HG03280 (cell line): ENCODE measurements around the gene FAM107A.
A peak's percentile ranks its signal among the peaks of the same experiment; 100 is the strongest.

Source experiments
- ATAC-seq: cut with Tn5 transposase; IDR thresholded peaks from one replicate; pipeline ENCODE4 v1.9.1; 2021; ENCODE audit warnings: mild to moderate bottlenecking, moderate library complexity; ENCODE audit not compliant: unreplicated experiment

FAM107A gene

DNA sequence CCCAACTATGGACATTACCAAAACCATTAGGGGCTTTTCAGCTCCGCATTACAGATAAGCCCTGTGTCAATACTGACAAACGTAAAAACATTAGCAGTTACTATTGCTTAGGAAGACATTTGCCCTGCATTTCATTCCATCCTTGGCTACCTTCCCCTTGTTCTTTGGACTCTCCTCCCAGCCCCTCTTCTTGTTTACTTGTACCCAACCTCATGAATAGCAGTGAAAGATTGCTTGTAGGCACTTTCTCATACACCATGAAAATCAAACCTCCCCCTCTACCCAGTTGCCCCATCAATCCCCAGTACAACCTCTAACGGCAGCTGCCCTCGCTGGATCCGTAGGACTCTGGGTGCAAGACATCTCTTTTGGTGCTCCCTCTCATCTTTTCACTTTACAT lies 16.9 kb upstream of the FAM107A start:
- no peak for ATAC-seq

DNA sequence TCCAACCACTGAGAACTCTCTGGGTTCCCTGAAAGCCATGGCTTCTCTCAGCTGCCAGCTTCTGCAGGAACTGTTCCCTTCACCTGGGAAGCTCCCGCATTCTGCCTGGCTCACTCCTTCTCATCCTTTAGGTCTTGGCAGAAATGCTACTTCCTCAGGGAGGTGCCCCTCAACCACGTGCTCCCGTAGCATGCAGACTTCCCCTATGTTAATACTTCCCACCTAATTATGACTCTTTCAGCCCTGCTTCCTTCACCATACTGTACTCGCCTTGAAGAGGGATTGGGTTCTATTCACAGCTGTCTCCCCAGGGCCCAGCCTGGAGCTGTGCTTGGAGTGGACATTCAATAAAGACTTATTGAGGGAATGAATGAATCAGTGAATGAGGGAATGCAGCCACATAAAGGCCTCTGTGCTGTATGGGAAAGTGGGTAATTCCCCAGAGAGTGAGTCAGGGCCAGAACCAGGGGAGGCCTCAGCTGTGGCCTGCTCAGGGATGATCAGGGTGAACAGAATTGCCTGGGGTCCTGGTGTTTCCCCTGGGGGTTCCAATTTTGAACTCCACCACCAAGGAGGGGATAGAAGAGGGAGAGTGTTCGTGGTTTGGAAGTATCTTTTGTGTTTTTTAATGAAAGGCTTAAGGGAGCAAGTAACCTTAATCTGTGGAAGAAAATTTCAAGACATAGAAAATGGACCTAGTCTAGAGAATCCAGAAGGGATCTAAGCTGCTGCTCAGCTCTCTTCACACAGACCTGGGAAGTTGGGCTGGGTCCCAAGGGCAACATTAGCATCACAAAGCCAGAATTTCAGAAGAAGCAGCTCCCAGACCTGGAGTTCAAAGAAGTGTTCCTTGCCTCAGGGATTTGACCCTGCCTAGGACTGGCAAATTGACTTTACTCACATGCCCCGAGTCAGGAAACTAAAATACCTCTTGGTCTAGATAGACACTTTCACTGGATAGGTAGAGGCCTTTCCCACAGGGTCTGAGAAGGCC lies 14.6 kb upstream of the FAM107A start:
- ATAC-seq = no peak

DNA sequence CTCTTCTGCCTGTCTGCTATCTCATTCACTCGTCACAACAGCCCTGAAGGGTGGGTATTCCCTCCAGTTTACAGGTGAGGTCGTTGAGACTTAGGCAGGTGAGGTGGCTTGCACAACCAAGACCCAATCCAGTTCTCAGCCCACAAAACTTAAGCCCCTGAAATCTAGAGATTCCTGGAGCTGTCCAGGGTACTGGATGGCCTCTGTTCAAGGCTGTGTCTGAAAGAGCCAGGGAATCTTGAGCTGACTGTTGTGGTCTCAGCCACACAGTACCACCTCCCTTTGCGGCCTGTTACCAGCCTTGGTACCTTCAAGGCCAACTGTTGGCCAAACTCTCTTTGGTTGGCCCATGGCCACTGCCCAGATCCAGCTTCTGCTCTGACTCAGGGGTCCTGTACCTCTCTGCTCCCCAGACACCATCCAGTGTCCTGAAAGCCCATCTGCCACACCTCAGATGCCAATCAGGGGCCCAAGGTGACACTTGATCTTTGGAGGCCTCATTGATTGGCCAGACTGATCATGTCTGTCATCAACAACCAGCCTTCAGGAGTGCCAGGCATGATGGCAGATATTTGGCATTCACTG lies 10.9 kb upstream of the FAM107A start:
- no peak for ATAC-seq

DNA sequence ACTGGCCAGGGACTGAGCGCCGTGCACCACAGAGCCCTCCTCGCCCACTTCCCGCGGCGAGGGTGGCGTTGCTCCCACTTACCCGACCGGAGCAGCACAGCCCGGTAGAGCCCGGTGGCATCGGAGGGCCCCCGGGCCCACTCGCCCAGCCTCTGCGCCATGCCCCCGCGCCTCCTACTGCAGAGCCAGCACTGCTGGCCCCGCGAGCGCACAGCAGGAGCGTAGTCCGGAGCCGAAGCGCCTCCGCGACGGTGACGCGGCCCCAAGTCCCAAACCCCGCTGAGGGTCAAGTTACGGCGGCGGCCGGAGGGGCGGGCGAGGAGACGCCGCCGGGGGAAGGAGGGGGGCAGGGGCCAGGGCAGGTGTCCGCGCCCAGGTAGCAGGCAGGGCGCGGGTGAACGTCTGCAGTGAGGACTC lies 9.6 kb upstream of the FAM107A start:
- ATAC-seq = no peak

DNA sequence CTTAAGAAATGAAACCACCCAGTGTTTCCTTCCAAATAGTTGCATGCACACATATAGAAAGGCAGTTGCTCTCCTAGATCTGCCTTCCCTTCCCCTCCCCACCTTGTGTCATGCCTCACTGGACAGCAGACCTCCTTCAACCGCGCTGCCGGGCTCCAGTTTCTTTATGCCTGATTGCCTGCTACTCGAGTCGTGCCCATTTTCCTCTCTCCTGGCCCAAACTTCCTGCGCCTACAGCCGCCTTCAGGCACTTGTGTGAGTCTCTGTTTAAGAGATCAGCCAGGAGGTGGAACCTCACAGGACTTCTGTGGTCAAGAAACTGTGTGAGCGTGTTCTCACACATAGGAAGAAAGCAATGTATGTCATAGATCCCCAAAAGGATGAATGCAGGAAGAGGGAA lies 8.8 kb upstream of the FAM107A start:
- no peak for ATAC-seq

DNA sequence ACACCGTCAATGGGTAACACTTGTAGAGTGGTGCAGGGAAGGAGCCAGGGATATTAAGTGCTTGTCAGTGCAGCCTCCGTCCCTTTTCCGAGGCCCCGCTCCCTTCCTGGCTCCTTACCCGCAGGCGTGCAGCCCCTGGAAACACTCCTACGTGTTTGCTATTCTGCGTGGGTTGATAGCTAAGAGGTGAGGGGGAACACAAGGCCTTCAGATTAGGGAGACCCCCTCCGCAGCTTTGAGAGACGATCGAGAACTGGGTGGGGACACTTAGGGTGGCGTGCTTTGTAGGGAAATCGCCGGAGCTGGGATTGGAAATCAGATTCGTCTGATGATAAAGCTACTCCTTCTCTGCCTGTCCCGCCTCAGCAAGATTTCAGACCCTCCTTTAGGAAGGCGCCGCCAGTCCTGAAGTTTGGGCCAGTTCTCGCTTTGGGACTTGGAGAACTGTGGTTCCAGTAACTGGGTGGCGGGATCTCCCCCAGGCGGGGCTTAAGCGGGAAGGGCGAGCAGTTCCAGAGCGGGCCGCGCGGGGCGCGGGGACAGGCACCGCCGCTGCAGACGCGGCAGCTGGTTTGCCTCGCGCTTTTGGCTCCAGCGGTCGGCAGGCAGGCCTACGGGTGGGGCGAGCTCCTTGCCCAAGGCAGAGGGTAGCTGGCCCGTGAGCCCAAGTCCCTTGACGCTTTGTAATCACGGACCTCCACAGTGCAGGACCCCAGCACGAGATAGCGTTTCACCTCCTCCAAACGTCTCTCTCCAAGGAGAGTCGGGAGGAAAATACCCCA lies 8.0 kb upstream of the FAM107A start:
- peak; percentile 92 for ATAC-seq

DNA sequence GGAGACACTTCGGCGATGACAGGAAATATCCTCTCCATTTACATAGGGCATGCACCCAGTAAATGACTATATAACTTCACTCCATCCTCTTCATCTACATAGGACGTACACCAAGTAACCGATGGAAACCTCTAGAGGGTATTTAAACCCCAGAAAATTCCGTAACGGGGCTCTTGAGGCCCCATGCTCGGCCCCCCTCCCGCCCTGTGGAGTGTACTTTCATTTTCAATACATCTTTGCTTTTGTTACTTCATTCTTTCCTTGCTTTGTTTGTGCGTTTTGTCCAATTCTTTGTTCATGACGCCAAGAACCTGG lies 7.5 kb upstream of the FAM107A start:
- ATAC-seq = no peak

DNA sequence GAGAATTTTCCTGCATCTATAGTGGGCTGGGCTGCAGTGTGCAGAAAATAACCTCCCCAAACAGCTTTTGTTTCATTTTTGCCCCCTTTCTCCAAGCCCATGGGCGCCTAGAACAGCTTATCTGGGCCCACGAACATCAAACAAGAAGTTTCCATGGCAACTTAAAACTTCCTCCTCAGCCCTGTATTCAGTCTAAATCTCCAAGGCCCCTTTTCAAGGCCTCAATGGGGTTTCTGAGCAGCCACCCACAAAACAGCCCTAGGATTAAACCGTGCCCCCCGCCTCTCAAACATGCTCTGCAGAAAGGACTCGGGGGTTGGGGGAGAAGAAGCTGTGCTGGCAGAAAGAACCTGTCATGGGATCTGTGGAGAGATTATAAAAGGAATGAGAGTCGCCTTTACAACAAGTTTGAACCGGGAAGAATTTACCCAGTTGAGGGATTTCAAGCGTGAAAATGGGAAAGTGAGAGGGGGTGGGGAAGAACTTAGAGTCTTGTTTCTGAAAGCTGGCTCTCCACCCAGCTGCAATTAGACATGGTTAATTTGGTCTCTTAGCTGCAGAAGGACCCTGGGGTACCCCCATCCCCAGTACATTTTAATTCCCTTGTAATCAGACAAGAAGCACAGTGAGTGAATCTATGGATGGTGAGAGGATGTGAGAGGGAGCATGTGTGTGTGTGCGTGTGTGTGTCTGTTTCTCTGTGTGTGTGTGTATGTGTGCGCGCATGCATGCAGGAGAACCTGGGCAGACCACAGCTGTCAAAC lies 4.3 kb upstream of the FAM107A start:
- no peak for ATAC-seq

DNA sequence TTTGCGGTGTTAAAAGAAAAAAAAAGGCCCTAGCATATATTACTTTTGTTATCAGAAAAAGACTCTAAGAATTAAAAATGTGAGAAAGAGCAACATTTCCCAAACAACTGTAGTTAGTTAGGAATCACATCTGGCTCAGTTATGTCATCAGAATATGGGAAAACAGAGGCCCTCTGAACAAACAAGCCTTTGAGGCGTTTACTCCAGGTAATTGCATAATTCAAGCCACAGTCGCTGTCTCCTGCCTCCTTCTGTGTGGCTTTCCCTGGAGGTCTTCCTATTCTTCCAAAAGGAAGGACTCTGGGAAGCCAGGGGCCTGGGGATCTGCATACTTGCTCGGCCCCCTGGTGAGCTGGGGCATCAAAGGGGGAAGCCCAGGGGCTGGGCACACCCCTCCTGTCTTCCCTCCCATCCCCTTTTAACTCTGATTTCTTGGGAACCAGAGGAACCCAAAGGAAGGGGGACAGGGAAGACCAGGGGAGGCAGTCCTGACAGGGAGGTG lies 3.7 kb upstream of the FAM107A start:
- ATAC-seq = no peak

DNA sequence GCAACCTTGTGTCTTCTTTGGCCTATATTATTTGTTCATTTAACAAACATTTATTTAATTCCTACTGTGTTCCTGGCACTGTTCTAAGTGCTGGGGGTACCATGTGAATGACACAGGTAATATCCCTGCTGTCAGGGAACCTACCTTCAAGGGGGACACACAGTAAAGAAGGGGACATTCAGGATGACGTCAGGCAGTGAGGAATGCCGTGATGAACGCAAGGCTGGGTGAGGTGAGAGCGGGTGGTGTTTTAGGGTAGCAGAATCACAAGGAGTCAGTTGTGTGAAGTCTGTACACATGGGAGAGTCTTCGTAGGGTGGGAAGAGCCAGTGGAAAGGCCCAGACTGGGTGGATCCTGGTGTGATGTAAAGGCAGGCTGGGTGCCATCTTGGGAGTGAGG lies 1.7 kb upstream of the FAM107A start:
- no peak for ATAC-seq

DNA sequence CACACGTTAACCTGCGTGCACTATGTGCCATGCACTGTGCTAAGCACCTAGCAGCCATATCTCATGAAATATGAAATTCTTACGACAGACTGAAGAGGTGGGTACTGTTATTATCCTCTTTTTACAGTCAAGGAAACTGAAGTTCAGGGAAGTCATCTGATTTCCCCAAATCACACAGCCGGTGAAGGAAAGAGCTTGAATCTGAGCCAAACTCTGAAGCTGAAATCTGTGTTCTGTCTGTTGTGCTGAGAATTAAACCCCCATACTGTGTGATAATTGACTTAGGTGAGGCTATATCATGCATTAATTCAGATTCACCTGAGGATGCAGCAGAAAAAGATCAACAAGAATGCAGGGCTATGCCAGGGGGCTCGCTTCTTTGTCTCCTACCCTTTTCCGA lies 475 bp downstream of the FAM107A start:
- no peak for ATAC-seq

DNA sequence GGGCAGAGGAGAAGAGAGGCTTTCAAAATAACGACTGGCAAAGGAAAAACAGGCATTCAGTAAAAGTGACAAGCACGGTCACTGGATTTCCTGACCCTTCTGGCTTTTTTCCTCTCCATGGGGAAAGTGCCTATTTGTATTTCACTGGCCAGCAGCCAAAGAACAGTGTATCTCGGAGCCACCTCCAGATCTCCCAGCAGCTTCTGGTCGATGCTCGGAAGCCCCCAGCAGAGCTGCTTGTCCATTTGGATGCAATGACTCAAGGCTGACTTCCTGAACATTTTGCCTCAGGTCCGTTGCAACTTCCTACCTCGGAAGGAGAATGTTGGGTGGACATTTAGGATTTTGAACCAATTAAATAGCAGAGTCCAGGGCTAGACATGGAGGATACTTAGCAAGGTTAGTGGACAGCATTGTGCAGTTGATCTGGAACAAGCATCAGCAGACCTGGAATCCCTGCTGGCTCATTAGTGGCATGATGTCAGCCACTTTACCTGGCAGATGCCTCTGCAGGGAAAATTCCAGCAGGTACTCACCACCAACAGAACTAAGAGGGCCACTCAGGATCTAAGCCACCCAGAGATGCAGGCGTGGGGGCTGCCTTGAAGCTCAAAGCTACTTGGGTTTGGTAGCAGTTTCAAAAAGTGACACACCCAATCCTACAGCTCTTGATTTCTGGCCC lies 1.1 kb downstream of the FAM107A start:
- ATAC-seq = no peak

DNA sequence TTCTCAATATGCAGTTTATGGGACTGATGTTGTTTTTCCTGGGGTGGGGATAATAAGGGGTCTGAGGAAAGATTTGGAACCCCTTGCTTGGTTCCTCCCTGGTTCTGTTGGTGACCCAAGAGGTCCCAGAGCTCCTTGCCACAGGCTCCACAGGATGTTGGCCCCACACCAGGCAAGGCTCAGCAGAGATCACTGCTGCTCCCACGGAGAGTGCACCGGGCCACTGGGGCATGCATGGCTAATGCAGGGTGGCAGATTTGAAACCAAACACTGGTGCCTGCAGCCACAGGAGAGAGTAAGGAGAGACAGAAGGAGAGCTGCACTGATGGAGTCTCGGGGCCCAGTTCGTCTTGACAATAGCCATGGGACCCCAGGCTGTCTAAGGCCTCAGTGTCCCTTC lies 2.5 kb downstream of the FAM107A start:
- ATAC-seq = no peak

DNA sequence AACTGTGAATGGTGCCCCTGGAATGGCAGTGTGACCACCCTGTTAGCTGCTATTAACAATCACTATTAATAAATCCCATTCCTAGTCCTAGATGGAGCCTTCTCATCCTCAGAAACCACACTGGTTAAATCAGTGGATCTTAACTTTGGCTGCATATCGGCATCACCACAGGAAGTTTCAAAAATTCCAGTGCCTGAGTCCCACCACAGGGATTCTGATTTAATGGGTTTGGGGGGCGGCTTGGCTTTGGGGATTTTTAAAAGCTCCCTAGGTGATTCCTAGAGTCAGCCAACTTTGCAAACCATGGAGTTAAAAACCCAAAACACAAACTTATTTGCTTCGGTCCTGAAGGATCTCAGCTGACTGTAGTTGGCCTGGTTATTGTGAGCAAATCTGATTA lies 3.1 kb downstream of the FAM107A start:
- ATAC-seq = no peak

DNA sequence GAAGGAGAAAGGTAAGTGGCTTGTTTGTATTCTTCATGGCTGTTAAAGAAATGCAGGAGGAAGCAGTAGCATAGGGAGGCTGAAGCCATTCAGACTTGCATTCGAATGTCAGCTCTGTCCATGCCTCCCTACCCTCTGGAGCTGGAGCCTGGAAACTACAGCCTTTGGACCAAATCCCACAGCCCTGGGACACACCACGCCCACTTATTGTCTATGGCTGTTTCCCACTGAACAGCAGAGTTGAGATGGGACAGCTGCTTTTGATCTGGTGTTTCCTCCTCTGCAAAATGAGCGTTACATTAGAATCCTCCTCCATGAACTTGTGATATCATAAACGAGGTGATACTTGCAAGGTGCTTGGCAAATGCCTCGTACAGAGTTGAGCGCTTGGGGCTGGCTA lies 3.6 kb downstream of the FAM107A start:
- ATAC-seq = no peak

DNA sequence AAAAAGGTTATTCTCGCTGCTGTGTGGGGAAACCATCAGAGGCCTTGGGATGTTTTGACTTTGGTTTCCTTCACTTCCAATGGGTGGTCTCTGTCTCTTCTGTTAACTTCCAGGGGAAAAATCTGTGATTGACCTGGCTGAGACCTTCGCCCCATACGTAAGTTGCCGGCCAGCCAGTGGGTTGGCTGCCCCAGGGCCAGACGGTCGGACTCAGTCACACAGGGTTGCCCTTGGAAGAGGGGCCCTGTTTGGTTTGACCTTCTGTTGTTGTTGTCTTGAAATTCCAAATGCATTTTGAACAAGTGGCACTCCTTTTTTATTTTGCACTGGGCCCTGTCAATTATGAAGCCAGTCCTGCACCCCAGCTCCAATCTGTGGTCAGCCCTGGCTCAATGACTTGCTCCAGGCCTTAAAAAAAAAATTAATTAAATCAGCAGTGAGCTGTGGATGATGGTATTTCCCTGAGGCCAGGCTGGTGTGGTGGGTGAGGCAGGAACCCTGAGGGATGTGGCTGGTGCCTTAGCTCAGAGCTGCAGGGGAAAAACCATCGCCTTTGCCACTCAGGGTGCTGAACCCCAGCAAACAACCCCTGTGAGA lies 4.5 kb downstream of the FAM107A start:
- ATAC-seq = no peak

DNA sequence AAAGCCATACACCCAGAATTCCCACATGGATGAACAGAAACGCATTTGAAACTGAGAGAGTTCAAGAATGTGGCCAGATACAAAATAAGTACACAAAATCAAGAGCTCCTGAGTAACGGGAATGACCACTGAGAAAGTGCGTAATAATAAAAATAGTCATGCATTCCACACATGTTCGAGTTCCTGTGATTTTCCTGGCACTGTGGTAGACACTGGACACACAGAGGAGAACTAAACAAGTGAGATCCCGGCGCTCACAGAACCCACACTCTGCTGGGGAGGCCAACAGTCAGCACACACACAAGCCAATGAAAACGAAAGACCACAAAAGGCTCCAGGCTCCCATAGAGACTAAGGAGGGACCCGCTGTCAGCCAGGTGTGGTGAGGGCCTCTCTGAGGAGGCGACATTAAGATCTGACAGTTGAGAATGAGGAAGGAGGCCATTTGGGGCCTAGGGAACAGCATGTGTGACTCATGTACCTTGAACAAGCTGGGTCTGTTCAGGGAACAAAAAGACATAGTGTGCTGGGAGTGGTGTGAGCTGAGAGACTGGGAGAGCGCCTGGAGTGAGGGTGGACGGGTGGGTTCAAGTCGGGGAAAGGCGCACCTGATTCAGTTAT lies 5.1 kb downstream of the FAM107A start:
- no peak for ATAC-seq

DNA sequence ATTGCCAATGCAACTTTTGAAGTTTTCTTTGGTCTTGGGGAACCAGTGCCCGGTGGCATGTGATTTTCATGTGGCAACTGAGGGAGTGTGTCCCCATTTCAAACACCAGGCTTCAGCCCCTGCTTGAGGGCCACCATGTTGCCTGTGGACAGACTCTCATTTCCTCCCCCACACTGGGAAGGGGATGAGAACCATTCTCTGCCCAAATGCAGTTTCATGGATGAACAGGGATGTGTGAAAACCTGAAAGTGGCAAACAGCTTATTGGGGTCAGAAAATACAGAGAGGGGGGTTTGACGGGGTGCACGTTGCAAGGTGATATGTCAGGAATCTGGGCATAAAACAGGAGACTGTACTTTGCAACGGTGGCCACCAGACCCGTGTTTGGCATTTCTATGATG lies 6.3 kb downstream of the FAM107A start:
- no peak for ATAC-seq

DNA sequence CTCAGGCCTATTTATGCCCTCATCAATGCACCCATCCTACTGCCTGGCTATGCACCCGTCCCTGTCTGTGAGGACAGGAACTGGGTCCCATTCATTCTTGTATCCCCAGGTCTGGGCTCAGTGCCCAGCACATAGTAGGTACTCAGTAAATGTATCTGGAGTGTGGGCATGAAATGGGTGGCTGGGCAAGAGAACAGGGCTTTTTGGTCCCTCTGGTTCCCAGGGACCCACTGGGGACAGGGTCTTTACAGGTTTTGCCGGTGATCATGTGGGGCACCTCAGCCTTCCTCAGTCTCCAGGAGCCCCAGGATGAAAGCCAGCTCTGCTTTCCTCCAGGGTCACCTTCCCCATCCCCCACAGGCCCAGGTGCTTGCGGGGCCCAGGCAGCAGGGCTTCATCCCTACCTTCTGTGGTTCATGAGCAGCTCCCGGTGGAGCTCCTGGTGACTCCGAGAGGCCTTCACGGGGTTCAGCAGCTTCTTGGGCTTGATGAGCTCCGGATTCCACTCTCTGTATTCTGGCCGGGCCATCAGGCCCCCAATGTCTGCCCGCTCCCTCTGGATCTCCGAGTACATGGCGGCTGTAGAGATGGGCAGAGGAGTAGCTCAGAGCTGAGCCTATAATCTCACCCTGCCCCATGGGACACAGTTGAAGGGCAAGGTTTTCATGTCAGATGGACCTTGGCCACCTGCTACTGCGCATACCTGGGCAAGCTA lies 7.7 kb downstream of the FAM107A start:
- no peak for ATAC-seq
